ENCODE measurements around the gene RIMS1.

RIMS1 gene

GRCh38 chr6:72035966-72036365, 149.6 kb downstream of the RIMS1 start:
- Histone ChIP-seq H3K4me3 (ENCODE audit: low read depth, low read length, poor library complexity, severe bottlenecking) (no peak overlapping the region), H3K4me2 (ENCODE audit: low read length) (no peak overlapping the region), H3K79me2 (ENCODE audit: insufficient read depth, low read length) (no peaks in the 10 kb centered on the region), H3K9me3 (ENCODE audit: low read length) (no peaks in the 10 kb centered on the region), H3K27ac (ENCODE audit: low read depth, low read length, poor library complexity, severe bottlenecking) (no peak overlapping the region), H3K36me3 (ENCODE audit: insufficient read depth, low read length) (no peaks in the 10 kb centered on the region), H3K9me2 (ENCODE audit: low read depth, low read length) (no peaks in the 10 kb centered on the region), H3K4me1 (ENCODE audit: insufficient read depth, low read length, severe bottlenecking) (no peaks in the 10 kb centered on the region), H2AFZ (ENCODE audit: low read length) (no peak overlapping the region), H3K27me3 (ENCODE audit: insufficient read depth, low read length) (no peaks in the 10 kb centered on the region), H3F3A (ENCODE audit: insufficient read depth, low read length) (no peaks in the 10 kb centered on the region), H4K20me1 (ENCODE audit: insufficient read depth, low read length) (no peaks in the 10 kb centered on the region), H3K9ac (ENCODE audit: low read length) (no peak overlapping the region)
- TF ChIP-seq EZH2 (IDR thresholded peaks at IDR 0.05; ENCODE audit: borderline replicate concordance, low read length) (no peak), CTCF (IDR thresholded peaks at IDR 0.05; ENCODE audit: low read length) (no peak)

GRCh38 chr6:72037006-72037405, 150.7 kb downstream of the RIMS1 start:
- TF ChIP-seq EZH2 (IDR thresholded peaks at IDR 0.05; ENCODE audit: borderline replicate concordance, low read length) = no peak
- no peak for TF ChIP-seq CTCF (IDR thresholded peaks at IDR 0.05; ENCODE audit: low read length)
- no peak overlapping the region for H3K4me3 ChIP-seq (ENCODE audit: low read depth, low read length, poor library complexity, severe bottlenecking)

GRCh38 chr6:72040111-72040510, 153.8 kb downstream of the RIMS1 start:
- no peak overlapping the region for H3K27ac ChIP-seq (ENCODE audit: low read depth, low read length, poor library complexity, severe bottlenecking)
- H3K27me3 ChIP-seq (ENCODE audit: insufficient read depth, low read length) = no peaks in the 10 kb centered on the region
- H4K20me1 ChIP-seq (ENCODE audit: insufficient read depth, low read length) = no peaks in the 10 kb centered on the region
- TF ChIP-seq EZH2 (IDR thresholded peaks at IDR 0.05; ENCODE audit: borderline replicate concordance, low read length) (no peak), CTCF (IDR thresholded peaks at IDR 0.05; ENCODE audit: low read length) (no peak)
- H3K9me2 ChIP-seq (ENCODE audit: low read depth, low read length) = no peaks in the 10 kb centered on the region
- H3K4me1 ChIP-seq (ENCODE audit: insufficient read depth, low read length, severe bottlenecking) = no peaks in the 10 kb centered on the region
- no peak overlapping the region for H3K4me3 ChIP-seq (ENCODE audit: low read depth, low read length, poor library complexity, severe bottlenecking)
- H3K9me3 ChIP-seq (ENCODE audit: low read length) = no peaks in the 10 kb centered on the region
- H3K4me2 ChIP-seq (ENCODE audit: low read length) = no peak overlapping the region
- no peaks in the 10 kb centered on the region for H3F3A ChIP-seq (ENCODE audit: insufficient read depth, low read length)
- H2AFZ ChIP-seq (ENCODE audit: low read length) = no peak overlapping the region
- H3K36me3 ChIP-seq (ENCODE audit: insufficient read depth, low read length) = no peaks in the 10 kb centered on the region
- H3K9ac ChIP-seq (ENCODE audit: low read length) = no peak overlapping the region
- no peaks in the 10 kb centered on the region for H3K79me2 ChIP-seq (ENCODE audit: insufficient read depth, low read length)

More at GRCh38 chr6:72037006-72037405, 150.7 kb downstream of the RIMS1 start:
- Histone ChIP-seq H3K4me2 (ENCODE audit: low read length) (no peak overlapping the region), H4K20me1 (ENCODE audit: insufficient read depth, low read length) (no peaks in the 10 kb centered on the region), H3K4me1 (ENCODE audit: insufficient read depth, low read length, severe bottlenecking) (no peaks in the 10 kb centered on the region), H3K27ac (ENCODE audit: low read depth, low read length, poor library complexity, severe bottlenecking) (no peak overlapping the region), H3K9me2 (ENCODE audit: low read depth, low read length) (no peaks in the 10 kb centered on the region), H3K27me3 (ENCODE audit: insufficient read depth, low read length) (no peaks in the 10 kb centered on the region), H3K9me3 (ENCODE audit: low read length) (no peaks in the 10 kb centered on the region), H3K79me2 (ENCODE audit: insufficient read depth, low read length) (no peaks in the 10 kb centered on the region), H3K9ac (ENCODE audit: low read length) (no peak overlapping the region), H2AFZ (ENCODE audit: low read length) (no peak overlapping the region), H3F3A (ENCODE audit: insufficient read depth, low read length) (no peaks in the 10 kb centered on the region), H3K36me3 (ENCODE audit: insufficient read depth, low read length) (no peaks in the 10 kb centered on the region)

Data from OCI-LY1 (cell line).